Stomach (tissue), 9 donors: ENCODE results near the gene RSU1. TPM values are rescaled to one million over a fixed set of nuclear protein-coding genes. Genes with fewer than 3 reads are reported as not detected.

Experiments used
- DNase-seq, 2 donors: peaks; one replicate each; pipeline versions ENCODE4 v3.0.0 to v3.0.0-alpha.2; 2013 to 2019
- H3K27ac ChIP-seq, 5 donors: fragments of 200-600 bp in 4 of 5; sonication (generic) in 4 of 5; one replicate each; pipeline ENCODE4 v1.5.1; 2013 to 2019; ENCODE audit warnings: mild to moderate bottlenecking in 1 of 5, moderate library complexity in 1 of 5
- H3K27me3 ChIP-seq, 3 donors: fragments of 200-600 bp; sonication (generic); one replicate each; pipeline ENCODE4 v1.5.1; 2017 to 2019; ENCODE audit warnings: mixed run types in 1 of 3
- H3K36me3 ChIP-seq, 4 donors: fragments of 200-600 bp; sonication (generic); 1 replicate in 3 of 4; 2 replicates in 1 of 4; pipeline ENCODE4 v1.5.1; 2016 to 2019
- H3K4me1 ChIP-seq, 4 donors: fragments of 200-600 bp; sonication (generic); one replicate each; pipeline ENCODE4 v1.5.1; 2016 to 2019
- H3K4me3 ChIP-seq, 4 donors: fragments of 200-600 bp; sonication (generic) in 3 of 4; one replicate each; pipeline ENCODE4 v1.5.1; 2016 to 2019; ENCODE audit warnings: mild to moderate bottlenecking in 1 of 4
- H3K9me3 ChIP-seq, 4 donors: fragments of 200-600 bp; sonication (generic); one replicate each; pipeline ENCODE4 v1.5.1; 2016 to 2019
- EP300 ChIP-seq: sonication (generic); formaldehyde crosslinking; IDR thresholded peaks from one replicate; pipeline ENCODE4 v1.6.1; 2017; ENCODE audit warnings: antibody characterized with exemption
- POLR2A ChIP-seq, 4 donors: fragments of 450-650 bp; IDR thresholded peaks; one replicate each; pipeline ENCODE4 v1.6.1; 2016; ENCODE audit warnings: antibody characterized with exemption in 4 of 4, control low read depth in 2 of 4, mild to moderate bottlenecking in 1 of 4, moderate library complexity in 1 of 4
- POLR2AphosphoS5 ChIP-seq, 3 donors: sonication (generic); formaldehyde crosslinking; IDR thresholded peaks; one replicate each; pipeline ENCODE4 v1.6.1; 2016; ENCODE audit warnings: antibody characterized with exemption in 3 of 3
- WGBS, 5 donors: extraction: QIAGEN DNeasy Blood & Tissue Kit in 3 of 5; methylation state at CpG; one replicate each; pipeline versions ENCODE4 v1.1.5 to v1.1.7; 2013 to 2018; 5-methylcytosine and 5-hydroxymethylcytosine counted together
- intact Hi-C: fragments of 100-400 bp; cut with DNase I; formaldehyde crosslinking; loops from one replicate; pipeline ENCODE4 v1.15.1; 2023; ENCODE audit warnings: low total_unique reads
- polyA plus RNA-seq, 3 donors: library from polyadenylated mRNA; stranded (reverse); fragments of 200-250 nt; gene quantifications; one replicate each; pipeline ENCODE4 v1.2.3, GENCODE V29; 2013
- small RNA-seq, 4 donors: library from RNA; depleted of rRNA; stranded (forward); fragments of <200 nt; gene quantifications; one replicate each; pipeline ENCODE3, GENCODE V24; 2016
- total RNA-seq, 5 donors: library from RNA; depleted of rRNA; stranded (reverse); fragments of >200 nt; gene quantifications; one replicate each; pipeline versions ENCODE4 v1.1.0 to v1.2.3, GENCODE V29; 2014 to 2016
- TF ChIP-seq, protein P1 (sequence below), 7 experiments: fragments of 450-650 bp in 4 of 7; fragments of 200-600 bp in 3 of 7; sonication (generic) in 3 of 7; IDR thresholded peaks; one replicate each; pipeline ENCODE4 v1.5.1; 2016 to 2019; ENCODE audit warnings: antibody characterized with exemption in 7 of 7, control low read depth in 2 of 7, mild to moderate bottlenecking in 1 of 7
- donor health status: healthy with polysubstance abuse.
- donor health status: Bipolar disorder and iron deficiency.
- donor health status: healthy.

RSU1 gene
- total and polyA plus RNA-seq, 8 donors = 8.7 to 43.8 (median 40.4) TPM

DNA sequence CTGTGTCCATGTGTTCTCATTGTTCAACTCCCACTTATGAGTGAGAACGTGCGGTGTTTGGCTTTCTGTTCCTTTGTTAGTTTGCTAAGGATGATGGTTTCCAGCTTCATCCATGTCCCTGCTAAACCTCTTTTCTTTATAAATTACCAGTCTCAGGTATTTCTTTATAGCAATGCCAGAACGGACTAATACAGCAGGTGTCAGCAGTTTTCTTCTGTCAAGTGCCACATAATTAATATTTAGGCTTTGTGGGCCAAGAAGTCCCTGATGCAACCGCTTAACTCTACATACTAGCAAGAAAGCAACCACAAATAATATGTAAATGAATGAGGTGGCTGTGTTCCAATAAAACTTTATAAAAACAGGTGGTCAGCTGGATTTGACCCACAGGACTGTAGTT, 269.3 kb downstream of the RSU1 start:
- Histone ChIP-seq H3K27ac (no peak overlapping the region), H3K27me3 (no peaks in the 10 kb centered on the region), H3K4me3 (no peak overlapping the region), H3K9me3 (no peaks in the 10 kb centered on the region), H3K36me3 (no peaks in the 10 kb centered on the region), H3K4me1 (peaks cover 0 to 7% (median 0%) of the 10 kb centered on the region in 4 donors)
- DNase-seq = no peak
- TF ChIP-seq POLR2AphosphoS5 (IDR thresholded peaks at IDR 0.05) (no peak), EP300 (no peak), POLR2A (IDR thresholded peaks at IDR 0.05) (no peak)
- TF ChIP-seq, protein P1, sequence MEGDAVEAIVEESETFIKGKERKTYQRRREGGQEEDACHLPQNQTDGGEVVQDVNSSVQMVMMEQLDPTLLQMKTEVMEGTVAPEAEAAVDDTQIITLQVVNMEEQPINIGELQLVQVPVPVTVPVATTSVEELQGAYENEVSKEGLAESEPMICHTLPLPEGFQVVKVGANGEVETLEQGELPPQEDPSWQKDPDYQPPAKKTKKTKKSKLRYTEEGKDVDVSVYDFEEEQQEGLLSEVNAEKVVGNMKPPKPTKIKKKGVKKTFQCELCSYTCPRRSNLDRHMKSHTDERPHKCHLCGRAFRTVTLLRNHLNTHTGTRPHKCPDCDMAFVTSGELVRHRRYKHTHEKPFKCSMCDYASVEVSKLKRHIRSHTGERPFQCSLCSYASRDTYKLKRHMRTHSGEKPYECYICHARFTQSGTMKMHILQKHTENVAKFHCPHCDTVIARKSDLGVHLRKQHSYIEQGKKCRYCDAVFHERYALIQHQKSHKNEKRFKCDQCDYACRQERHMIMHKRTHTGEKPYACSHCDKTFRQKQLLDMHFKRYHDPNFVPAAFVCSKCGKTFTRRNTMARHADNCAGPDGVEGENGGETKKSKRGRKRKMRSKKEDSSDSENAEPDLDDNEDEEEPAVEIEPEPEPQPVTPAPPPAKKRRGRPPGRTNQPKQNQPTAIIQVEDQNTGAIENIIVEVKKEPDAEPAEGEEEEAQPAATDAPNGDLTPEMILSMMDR (IDR thresholded peaks at IDR 0.05) = no peak
- 76 to 91% (median 83%) methylated on average over 4 of the region's 4 CpGs for WGBS, 5 donors
- intact Hi-C loops = loop anchor here (10.0 kb wide), 1 partner anchor 643 kb away; no protein-coding TSS in a partner anchor

DNA sequence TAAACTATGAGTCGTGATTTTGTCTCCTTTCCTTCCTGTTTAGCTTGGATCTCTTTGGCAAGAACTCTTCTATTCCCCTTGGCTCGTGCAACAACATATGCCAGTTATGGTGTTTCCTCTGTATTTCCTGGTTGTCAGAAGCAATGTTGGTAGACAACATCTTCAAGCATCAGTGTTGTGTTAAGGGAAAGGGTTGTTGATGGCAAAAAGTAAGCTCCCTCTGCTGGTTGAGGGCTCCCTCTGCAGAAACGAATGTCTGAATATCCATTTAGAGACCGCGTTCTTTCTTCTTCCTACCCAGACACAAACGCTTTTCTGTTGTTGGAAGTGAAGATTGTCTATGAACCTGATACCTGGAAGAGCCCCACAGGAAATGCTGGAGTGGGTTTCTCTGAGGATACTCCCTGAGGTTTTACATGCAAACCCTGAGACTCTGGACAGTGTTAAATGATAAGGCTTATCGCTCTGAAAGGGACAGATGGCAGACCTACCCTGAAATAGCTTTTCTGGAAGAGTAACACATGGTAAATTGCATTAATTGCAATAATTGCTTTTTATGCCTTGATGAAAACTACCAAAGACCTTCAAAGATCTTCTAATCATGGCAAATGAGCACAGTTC, 272.0 kb downstream of the RSU1 start:
- no peak overlapping the region for H3K4me3 ChIP-seq
- peaks cover 0 to 7% (median 0%) of the 10 kb centered on the region in 4 donors for H3K4me1 ChIP-seq
- DNase-seq = peak in 1 of 2 donors; percentile 43
- no peaks in the 10 kb centered on the region for H3K27me3 ChIP-seq
- H3K9me3 ChIP-seq = no peaks in the 10 kb centered on the region
- no peaks in the 10 kb centered on the region for H3K36me3 ChIP-seq
- TF ChIP-seq, protein P1 (IDR thresholded peaks at IDR 0.05) = peak in 5 of 7 experiments; percentile 29 to 67 (median 49)
- TF ChIP-seq POLR2A (IDR thresholded peaks at IDR 0.05) = no peak
- H3K27ac ChIP-seq = no peak overlapping the region
- intact Hi-C loops = loop anchor here (10.0 kb wide), 1 partner anchor 640 kb away; no protein-coding TSS in a partner anchor
- 22 to 32% (median 26%) methylated on average over 7 of the region's 7 CpGs for WGBS, 5 donors

DNA sequence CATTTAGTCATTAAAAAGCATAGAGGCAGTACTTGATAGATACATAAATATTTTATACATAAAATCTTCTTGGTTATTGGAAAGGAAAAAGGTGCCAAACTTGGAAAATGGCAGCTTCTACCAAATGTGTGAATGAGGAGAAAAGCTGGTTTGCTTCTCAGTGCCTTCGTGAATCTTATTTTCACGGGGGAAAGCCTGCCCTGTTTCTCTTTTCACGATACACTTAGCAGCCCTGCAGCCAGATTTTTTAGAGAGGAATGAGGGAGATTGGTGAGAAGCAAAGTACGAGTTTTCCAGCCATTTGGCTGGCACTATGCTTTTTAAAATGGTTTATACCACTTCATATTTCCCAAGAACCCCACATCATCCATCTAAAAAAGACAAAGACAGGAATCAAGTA, 272.6 kb downstream of the RSU1 start:
- TF ChIP-seq, protein P1 (IDR thresholded peaks at IDR 0.05) = no peak
- TF ChIP-seq EP300 (no peak), POLR2A (IDR thresholded peaks at IDR 0.05) (no peak)
- intact Hi-C loops = loop anchor here (10.0 kb wide), 1 partner anchor 640 kb away; no protein-coding TSS in a partner anchor
- no peak overlapping the region for H3K4me3 ChIP-seq
- DNase-seq = no peak
- peaks cover 0 to 7% (median 0%) of the 10 kb centered on the region in 4 donors for H3K4me1 ChIP-seq
- H3K36me3 ChIP-seq = no peaks in the 10 kb centered on the region
- WGBS, 5 donors = 80 to 84% (median 82%) methylated on average over 4 of the region's 4 CpGs
- H3K9me3 ChIP-seq = no peaks in the 10 kb centered on the region
- H3K27me3 ChIP-seq = no peaks in the 10 kb centered on the region
- H3K27ac ChIP-seq = no peak overlapping the region

DNA sequence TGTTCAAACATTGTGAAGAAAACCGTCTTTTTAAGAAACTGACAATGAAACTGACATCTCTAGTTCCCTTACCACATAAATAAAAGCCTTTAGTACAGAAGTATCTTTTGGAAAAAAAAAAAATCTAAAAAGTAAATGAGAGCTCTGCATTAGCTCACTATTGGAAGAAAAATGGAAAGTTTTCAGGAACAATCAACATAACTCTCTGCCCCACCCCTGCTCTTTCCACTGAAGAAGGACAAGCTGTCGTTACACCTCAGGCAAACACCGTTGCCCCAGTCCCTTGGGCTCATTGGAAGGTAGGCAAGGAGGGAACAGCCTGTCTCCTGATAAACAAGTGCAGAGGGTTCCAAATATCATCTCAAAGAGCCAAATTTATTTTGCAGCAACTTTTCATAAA, 273.1 kb downstream of the RSU1 start:
- Histone ChIP-seq H3K27ac (no peak overlapping the region), H3K27me3 (no peaks in the 10 kb centered on the region), H3K36me3 (no peaks in the 10 kb centered on the region), H3K9me3 (no peaks in the 10 kb centered on the region), H3K4me3 (no peak overlapping the region), H3K4me1 (peaks cover 0 to 7% (median 0%) of the 10 kb centered on the region in 4 donors)
- intact Hi-C loops = loop anchor here (10.0 kb wide), 1 partner anchor 639 kb away; no protein-coding TSS in a partner anchor
- TF ChIP-seq POLR2A (IDR thresholded peaks at IDR 0.05) = no peak
- TF ChIP-seq, protein P1 (IDR thresholded peaks at IDR 0.05) = no peak
- no peak for TF ChIP-seq POLR2AphosphoS5 (IDR thresholded peaks at IDR 0.05)
- TF ChIP-seq EP300 = no peak
- DNase-seq = no peak
- WGBS, 5 donors = 30 to 59% (median 52%) methylated on average over 3 of the region's 3 CpGs

Small RNAs within 50 kb of the gene (small RNA-seq; reads per million reads assigned to genes)
- 0 reads per million in 4 donors for gene RF02271
